Hepatocyte (in vitro differentiated cells): ENCODE data around the gene PIK3CA.

Experiments used
- CTCF ChIP-seq: fragments of 200-600 bp; sonication (generic); IDR thresholded peaks from 2 replicates; pipeline ENCODE4 v1.5.1; 2016; ENCODE audit warnings: antibody characterized with exemption, mild to moderate bottlenecking; ENCODE audit not compliant: poor library complexity
- EZH2phosphoT487 ChIP-seq: fragments of 200-600 bp; sonication (generic); IDR thresholded peaks from one replicate; pipeline ENCODE4 v1.6.1; 2018; ENCODE audit warnings: antibody characterized with exemption, mild to moderate bottlenecking, low read depth, moderate library complexity; ENCODE audit not compliant: unreplicated experiment, severe bottlenecking

GRCh38 chr3:179278151-179278550 is 130.0 kb downstream of the PIK3CA start:
- no peak for TF ChIP-seq CTCF
- no peak for TF ChIP-seq EZH2phosphoT487
